Kidney glomerular epithelial cell (primary cell): Measurements from ENCODE around the gene CPT1C.

ENCODE experiments used
- DNase-seq: peaks from one replicate; lab custom pipeline; 2025; lab: John Stamatoyannopoulos, UW

Gene CPT1C

DNA sequence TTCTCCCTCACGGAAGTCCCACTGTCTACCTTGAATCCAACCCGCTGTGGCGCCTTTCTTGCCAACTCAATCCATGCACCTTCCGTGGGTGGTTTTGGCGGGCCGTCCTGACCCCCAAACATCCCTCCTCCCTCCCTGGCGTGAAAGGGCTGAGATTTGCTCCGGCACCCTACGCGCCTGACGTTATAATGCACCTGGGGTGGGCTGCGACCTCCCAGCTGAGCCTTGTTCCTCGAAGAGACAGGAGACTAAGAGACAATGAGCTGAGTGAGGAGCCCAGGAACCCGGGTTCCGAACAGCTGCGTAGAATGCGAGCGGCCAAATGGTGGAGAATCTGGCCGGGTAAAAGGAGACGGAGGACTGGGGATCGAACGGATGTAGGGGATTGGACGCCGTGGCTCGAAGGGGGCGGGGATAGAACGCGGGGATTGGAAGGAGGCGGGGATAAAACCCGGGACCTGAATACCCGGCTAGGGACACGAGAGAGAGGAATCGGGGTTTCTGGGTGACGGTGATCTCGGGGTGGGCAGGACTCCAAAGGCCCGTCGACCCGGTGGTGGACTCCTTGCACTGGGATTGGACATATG lies at the start of gene CPT1C:
Gene CPT1C (plus strand): TSS at position 461 of the 587 bp plus-strand sequence. CDS start 1,137 bp downstream, outside the sequence.
- DNase-seq = peak; percentile 3

DNA sequence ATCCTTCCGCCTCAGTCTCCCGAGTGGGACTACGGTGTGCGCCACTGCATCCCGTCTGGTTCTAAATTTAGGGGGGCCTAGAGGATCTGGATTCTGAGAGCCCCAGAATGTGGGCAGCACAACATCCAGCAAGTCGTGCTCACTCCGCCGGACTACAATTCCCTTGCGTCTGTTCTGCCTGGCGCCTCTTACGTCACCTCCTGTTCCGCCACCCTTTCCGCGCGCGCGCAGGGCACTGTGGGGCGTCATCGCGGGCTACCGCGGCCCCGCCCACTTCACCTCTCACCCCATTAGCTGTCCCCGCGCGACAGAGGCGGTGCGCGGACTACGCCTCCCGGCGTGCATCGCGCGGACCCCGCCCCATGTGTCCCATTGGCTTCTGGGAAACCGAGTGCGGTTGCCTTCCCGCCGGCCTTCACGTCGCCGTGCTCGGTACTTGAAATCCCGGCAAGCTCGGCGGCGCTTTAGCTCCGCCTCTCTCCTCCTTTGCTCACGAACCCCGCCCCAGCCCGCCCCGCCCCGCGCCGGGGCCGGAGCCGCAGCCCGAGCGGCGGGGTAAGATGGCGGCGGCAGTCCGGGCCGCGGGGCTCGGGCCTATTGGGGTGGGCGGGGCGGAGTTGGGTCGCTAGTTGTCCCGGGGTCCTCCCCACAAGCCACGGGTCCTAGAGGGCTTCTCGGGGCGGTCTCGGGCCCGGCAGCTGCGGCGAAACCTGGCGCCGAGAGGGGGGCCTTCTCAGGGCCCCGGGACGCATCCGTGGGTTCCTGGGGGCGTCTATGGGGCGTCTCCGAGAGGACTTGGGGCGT lies 49.0 kb upstream of the CPT1C start, which contains the start of gene SCAF1:
Gene SCAF1 (plus strand): TSS at position 522 of the 804 bp plus-strand sequence. CDS start 2,818 bp downstream, outside the sequence.
- peak; percentile 98 for DNase-seq

DNA sequence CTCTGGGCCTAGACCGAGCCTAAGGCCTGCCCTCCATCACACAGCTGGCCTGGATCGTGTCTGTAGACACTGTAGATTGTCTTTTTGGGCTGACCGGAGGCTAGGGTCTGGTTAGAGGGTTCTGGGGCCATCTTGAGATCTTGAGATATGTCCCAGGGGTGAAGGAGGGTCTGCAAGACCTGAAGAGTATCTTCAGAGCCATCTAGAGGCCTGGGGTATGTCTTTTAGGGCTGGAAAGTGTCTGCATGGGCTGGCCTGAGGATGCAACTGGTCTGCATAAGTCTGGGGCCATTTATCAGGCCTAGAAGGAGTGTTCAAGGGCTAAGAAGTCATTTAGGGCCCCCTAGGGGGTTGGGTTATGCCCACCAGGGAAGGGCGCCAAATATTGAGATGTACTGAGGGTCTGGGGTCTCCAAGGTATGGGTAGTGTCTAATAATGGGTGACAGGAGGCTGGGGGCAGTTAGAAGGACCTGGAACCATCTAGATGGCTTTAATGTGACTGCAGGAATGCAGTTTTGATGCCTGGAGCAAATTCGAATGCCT lies 48.4 kb upstream of the CPT1C start:
- DNase-seq = no peak

DNA sequence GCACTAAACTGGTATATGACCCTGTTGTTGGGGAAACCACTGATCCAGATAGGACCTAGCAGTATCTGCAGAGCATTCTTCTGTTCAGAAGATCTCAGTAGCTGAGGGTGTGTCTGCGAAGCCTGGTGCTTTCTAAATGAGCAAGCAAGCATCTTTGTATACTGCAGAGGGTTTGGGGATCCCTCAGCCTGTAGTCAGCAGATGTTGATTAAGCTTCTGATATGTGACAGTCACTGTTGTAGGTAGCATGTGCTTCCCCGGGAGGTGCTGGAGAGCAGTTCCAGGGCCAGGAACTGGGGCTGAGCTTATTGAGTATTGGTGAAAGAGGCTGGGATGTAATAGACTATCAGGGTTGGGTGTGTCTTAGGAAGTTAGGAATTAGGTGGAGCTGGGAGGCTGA lies 47.5 kb upstream of the CPT1C start:
- DNase-seq = no peak

DNA sequence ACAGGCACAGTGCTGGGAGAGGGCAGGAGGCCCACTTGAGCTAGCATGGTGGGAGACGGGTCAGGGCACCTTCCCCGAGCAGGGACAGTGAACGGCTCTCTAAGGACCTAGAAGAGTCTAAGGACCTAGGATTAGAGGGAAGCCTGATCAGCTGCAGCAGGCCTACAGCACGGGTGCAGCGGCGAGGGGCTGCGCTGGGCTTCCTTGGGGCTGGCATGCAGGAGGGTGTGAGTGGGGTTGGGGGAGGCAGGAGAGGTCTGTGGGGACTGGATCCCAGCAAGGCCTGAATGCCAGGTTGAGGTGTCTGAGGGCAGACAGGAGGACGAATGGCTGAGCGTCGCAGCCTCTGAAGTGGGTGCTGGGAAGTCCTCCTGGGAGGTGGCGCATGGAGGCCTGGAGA lies 45.3 kb upstream of the CPT1C start:
- no peak for DNase-seq

DNA sequence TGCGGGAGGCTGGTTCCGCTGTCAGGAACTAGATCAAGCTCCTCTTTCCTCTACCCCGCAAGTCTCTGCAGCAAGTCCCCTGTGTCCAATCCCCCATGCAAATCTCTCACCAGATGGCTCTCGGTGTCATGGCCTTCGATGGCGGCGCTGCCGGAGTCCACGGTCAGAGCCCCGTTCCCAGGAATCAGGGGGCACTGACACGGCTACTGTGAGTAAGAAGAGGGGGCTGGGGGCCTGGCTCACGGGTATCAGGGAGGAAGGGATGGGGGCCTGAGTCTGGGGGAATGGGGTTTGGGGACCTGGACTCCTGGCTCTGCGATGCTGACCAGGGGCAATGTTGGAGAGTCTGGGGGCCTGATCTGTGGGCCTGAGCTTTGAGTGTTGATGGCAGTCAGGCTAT lies 44.9 kb upstream of the CPT1C start:
- DNase-seq = no peak

DNA sequence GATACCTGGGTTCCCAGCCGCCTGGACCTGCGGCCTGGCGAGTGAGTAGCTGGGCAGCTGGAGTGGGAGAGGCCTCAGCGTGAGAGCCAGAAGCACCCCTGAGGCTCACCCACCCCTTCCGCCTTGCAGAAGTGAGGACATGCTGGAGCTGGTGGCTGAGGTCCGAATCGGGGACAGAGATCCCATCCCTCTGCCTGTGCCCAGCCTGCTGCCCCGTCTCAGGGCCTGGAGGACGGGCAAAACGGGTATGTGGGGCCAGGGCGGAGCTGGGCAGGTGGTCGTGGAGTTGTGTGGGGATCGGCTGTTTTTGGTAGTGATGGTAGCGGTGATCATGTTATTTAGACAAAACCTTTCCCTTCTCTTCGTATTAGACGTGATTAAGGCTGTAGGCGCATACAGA lies 44.3 kb upstream of the CPT1C start:
- DNase-seq = no peak

DNA sequence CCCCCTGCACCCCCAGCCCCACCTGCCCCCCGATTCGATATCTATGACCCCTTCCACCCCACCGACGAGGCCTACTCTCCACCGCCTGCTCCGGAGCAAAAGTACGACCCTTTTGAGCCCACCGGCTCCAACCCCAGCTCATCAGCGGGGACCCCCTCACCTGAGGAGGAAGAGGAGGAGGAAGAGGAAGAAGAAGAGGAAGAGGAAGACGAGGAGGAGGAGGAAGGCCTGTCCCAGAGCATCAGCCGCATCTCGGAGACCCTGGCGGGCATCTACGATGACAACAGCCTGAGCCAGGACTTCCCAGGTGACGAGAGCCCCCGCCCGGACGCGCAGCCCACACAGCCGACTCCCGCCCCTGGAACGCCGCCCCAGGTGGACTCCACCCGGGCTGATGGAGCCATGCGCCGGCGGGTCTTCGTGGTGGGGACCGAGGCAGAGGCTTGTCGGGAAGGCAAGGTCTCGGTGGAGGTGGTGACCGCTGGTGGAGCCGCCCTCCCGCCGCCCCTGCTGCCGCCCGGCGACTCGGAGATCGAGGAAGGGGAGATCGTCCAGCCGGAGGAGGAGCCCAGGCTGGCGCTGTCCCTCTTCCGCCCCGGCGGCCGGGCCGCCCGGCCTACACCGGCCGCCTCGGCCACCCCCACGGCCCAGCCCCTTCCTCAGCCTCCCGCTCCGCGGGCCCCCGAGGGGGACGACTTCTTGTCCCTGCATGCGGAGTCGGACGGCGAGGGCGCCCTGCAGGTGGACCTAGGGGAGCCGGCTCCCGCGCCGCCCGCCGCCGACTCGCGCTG lies 39.7 kb upstream of the CPT1C start:
- DNase-seq = no peak

DNA sequence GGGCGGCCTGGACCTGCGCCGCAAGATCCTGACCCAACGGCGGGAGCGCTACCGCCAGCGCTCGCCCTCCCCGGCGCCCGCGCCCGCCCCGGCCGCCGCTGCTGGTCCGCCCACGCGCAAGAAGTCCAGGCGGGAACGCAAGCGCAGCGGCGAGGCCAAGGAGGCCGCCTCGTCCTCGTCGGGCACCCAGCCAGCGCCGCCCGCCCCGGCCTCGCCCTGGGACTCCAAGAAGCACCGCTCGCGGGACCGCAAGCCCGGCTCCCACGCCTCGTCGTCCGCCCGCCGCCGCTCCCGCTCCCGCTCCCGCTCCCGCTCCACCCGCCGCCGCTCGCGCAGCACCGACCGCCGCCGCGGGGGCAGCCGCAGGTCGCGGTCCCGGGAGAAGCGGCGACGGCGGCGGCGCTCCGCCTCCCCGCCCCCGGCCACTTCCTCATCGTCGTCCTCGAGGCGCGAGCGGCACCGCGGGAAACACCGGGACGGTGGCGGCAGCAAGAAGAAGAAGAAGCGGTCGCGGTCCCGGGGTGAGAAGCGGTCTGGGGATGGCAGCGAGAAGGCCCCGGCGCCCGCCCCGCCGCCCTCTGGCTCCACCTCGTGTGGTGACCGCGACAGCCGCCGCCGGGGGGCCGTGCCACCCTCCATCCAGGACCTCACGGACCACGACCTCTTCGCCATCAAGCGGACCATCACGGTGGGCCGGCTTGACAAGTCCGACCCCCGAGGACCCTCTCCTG lies 38.9 kb upstream of the CPT1C start:
- DNase-seq = no peak

DNA sequence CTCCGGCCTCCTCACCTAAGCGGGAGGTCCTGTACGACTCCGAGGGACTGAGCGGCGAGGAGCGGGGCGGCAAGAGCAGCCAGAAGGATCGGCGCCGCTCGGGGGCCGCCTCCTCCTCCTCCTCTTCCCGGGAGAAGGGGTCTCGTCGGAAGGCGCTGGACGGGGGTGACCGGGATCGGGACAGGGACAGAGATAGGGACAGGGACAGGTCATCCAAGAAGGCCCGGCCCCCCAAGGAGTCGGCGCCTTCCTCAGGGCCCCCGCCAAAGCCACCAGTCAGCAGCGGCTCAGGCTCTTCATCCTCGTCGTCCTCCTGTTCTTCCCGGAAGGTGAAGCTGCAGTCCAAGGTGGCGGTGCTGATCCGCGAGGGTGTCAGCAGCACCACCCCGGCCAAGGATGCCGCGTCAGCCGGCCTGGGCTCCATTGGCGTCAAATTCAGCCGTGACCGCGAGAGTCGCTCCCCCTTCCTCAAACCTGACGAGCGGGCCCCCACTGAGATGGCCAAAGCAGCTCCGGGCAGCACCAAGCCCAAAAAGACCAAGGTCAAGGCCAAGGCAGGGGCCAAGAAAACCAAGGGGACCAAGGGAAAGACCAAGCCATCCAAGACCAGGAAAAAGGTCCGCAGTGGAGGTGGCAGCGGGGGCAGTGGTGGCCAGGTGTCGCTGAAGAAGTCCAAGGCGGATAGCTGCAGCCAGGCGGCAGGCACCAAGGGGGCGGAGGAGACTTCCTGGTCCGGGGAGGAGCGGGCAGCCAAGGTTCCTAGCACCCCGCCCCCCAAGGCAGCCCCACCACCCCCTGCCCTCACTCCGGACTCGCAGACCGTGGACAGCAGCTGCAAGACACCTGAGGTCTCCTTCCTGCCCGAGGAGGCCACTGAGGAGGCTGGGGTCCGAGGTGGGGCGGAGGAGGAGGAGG lies 38.1 kb upstream of the CPT1C start:
- no peak for DNase-seq

DNA sequence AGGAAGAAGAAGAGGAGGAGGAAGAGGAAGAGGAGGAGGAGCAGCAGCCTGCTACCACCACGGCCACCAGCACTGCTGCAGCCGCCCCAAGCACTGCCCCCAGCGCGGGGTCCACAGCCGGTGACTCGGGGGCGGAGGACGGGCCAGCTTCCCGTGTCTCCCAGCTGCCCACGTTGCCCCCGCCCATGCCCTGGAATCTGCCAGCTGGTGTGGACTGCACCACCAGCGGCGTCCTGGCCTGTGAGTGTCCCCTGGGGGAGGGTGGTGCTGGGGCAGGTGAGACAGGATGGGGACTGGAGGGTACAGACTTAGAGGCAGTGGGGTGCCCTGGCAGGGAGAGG lies 37.5 kb upstream of the CPT1C start:
- no peak for DNase-seq

DNA sequence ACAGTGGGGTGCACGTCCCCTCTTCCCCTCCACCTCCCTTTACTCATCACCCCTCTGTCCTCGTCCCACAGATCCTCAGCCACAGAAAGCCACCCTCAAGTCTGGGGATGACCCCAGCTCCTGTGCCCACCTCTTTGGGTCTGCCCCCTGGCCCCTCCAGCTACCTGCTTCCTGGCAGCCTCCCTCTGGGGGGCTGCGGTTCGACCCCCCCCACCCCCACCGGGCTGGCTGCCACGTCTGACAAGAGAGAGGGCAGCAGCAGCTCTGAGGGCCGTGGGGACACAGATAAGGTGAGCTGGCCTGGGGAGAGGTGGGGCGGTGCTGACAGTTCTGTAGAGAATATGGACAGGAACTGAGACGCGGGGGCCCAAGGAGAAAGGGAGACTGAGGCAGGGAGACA lies 36.3 kb upstream of the CPT1C start:
- no peak for DNase-seq

DNA sequence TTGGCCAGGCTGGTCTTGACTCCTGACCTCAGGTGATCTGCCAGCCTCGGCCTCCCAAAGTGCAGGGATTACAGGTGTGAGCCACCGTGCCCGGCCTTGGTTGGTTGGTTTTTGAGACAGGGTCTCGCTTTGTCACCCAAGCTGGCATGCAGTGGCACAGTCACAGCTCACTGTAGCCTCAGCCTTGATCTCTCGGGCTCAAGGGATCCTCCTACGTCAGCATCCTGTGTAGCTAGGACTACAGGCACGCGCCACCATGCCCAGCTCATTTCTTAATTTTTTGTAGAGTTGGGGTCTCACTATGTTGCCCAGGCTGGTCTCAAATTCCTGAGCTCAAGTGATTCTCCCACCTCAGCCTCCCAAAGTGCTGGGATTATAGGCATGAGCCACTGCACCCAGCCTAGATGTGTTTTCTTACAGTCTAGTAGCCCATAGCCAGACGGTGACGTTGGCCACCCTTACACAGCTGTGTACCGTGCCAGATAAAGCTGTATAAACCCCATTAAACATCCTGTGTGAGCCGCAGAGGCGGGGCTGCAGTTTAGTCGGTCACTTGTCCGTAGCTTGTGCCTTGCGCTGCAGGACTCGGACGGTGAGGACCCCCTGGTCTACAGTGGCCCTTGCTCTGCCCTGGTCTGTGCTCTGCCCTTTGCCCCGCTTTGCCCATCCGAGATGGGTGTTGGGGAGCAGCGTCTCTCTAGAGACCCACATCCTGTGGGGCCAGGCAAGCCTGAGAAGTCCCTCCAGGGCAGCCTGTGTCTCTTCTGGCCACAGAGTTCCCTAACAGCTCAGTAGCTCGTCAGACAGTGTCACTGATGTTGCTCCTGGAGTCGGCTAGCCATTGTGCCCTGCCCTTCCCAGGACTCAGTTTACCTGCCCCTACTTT lies 35.1 kb upstream of the CPT1C start:
- no peak for DNase-seq

DNA sequence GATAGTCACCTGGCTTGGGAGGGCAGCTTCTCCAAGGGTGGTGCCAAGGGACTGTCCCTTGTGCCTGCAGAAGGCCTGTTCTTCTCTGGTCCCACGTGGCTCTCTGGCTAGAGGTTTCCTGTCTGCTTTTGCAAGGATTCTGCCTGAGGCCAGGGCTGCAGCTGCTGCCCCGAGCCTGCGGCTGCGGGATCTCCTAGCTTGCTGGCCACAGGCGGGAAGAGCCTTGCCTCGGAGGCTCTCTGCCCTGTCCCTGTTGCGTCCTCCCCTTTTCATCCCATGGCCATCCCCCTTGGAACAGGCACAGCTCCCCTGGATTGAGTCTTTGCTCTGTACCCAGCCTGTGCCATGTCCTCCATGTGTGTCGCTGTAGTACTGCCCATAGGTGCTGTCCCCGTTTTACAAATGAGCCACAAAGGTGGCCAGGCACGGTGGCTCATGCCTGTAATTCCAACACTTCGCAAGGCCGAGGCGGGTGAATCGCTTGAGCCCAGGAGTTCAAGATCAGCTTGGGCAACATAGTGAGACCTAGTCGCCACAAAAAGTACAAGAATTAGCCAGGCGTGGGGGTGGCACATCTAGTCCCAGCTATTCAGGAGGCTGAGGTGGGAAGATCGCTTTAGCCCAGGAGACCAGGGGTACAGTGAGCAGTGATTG lies 34.3 kb upstream of the CPT1C start:
- DNase-seq = no peak

DNA sequence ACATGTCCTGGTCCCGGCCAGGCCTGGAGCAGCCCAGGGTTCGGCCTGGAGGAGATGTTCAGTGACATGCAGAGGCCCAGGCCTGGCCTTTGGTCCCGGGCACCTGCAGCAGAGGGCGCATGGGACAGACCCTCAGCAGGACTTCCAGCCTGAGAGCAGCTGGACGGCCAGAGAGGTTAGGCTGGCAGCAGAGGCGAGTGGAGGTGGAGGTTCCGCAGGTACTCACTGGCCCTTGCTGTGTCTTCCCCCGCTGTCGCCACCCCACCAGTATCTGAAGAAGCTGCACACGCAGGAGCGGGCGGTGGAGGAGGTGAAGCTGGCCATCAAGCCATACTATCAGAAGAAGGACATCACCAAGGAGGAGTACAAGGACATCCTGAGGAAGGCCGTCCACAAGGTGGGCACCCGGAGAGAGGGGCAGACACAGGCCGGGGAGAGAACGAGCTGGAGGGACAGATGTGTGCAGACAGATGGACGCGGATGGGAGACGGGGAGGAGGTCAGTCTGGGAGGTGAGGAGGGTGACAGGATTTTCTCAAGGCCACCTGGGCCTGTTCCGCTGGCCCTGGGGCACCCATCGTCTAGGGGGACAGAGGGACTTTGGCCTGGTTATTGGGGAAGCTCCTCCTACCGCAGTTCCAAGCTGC lies 33.3 kb upstream of the CPT1C start:
- DNase-seq = no peak

DNA sequence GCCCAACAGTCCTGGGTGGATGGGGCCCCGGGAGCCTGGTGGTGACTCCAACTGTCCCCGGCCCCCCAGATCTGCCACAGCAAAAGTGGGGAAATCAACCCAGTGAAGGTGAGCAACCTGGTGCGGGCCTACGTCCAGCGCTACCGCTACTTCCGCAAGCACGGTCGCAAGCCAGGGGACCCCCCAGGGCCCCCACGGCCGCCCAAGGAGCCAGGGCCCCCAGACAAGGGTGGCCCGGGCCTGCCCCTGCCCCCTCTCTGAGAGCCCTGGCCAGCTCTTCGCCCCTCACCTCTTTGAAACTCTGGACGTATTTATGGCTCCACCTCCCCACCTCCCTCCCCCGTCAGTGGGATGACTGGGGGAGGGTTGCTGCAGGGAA lies 32.8 kb upstream of the CPT1C start:
- no peak for DNase-seq

DNA sequence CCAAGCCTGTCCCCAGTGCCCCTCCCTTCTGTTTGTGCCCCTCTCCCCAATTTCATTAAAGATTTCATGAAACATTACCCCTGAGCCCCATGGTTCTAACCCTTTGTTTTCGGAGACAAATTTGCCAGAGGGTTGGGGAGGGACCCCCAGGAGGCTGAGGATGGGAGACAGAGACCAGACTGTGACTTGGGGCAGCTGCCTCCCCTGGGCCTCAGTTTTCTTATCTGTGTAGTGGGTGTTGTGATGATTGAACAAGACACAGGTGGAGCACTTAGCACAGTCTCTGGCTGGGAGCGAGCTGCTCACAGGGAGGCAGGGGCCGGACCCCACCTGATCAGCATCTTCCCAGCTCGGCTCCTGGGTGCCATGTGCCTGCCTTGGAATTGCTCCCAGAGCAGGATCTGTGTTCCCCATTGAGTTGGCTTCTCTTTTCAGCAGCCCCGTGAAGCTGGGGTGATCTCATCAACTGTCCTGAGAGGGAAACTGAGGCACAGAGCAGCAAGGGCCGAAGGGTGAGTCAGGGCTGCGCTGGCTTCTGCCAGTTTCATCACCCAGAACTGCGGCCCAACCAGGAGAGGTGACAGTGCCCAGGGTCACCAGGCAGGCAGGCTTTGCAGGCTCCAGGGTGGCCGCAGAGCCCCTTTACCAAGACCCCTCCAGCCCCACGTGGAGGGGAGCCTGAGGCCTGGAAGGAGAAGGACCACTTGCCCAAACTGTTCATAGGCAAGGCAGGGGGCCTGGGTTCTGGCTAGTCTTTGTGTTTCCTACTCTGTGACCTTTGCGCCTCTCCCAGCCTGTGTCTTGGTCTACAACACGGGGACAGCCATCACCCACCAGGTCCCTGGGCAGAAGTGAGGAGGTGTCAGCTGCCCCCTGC lies 32.1 kb upstream of the CPT1C start:
- DNase-seq = no peak
